Upper lobe of left lung (tissue), 4 donors: ENCODE measurements around the gene MSI2.

Source experiments
- EP300 ChIP-seq, 4 donors: sonication (generic); formaldehyde crosslinking; IDR thresholded peaks; one replicate each; pipeline ENCODE4 v1.5.1; 2017; ENCODE audit warnings: antibody characterized with exemption in 4 of 4, control low read depth in 2 of 4
- POLR2A ChIP-seq, 4 donors: fragments of 450-650 bp; IDR thresholded peaks; one replicate each; pipeline ENCODE4 v1.5.1; 2016 to 2017; ENCODE audit warnings: antibody characterized with exemption in 4 of 4, mild to moderate bottlenecking in 2 of 4
- POLR2AphosphoS5 ChIP-seq, 2 donors: sonication (generic); formaldehyde crosslinking; IDR thresholded peaks; one replicate each; pipeline ENCODE4 v1.5.1; 2017; ENCODE audit warnings: antibody characterized with exemption in 2 of 2
- TF ChIP-seq, protein P1 (sequence below), 6 experiments: fragments of 450-650 bp in 4 of 6; fragments of 200-600 bp in 2 of 6; sonication (generic) in 2 of 6; IDR thresholded peaks; one replicate each; pipeline ENCODE4 v1.5.1; 2016 to 2019; ENCODE audit warnings: antibody characterized with exemption in 6 of 6

- TF ChIP-seq, protein P1, sequence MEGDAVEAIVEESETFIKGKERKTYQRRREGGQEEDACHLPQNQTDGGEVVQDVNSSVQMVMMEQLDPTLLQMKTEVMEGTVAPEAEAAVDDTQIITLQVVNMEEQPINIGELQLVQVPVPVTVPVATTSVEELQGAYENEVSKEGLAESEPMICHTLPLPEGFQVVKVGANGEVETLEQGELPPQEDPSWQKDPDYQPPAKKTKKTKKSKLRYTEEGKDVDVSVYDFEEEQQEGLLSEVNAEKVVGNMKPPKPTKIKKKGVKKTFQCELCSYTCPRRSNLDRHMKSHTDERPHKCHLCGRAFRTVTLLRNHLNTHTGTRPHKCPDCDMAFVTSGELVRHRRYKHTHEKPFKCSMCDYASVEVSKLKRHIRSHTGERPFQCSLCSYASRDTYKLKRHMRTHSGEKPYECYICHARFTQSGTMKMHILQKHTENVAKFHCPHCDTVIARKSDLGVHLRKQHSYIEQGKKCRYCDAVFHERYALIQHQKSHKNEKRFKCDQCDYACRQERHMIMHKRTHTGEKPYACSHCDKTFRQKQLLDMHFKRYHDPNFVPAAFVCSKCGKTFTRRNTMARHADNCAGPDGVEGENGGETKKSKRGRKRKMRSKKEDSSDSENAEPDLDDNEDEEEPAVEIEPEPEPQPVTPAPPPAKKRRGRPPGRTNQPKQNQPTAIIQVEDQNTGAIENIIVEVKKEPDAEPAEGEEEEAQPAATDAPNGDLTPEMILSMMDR (IDR thresholded peaks at IDR 0.05), result no peak
- TF ChIP-seq POLR2AphosphoS5 (IDR thresholded peaks at IDR 0.05), result no peak
- TF ChIP-seq POLR2A (IDR thresholded peaks at IDR 0.05), result no peak
- no peak for TF ChIP-seq EP300 (IDR thresholded peaks at IDR 0.05)
These were observed 46.1 kb upstream of the MSI2 start for GRCh38 chr17:57210224-57210553.
